Central memory CD8-positive, alpha-beta T cell (primary cell): ENCODE results near the gene CPNE2.

Experiments used
- ATAC-seq: fragments of 150-1000 bp; cut with Tn5 transposase; replicated peaks from 2 replicates; pipeline ENCODE4 v1.10.0; 2022; ENCODE audit warnings: mild to moderate bottlenecking, moderate FRiP score, moderate number of reproducible peaks; ENCODE audit not compliant: poor library complexity, severe bottlenecking; ENCODE audit errors: extremely low read depth
- DNase-seq, 2 donors: peaks; one replicate each; pipeline ENCODE4 v3.0.0; 2021; ENCODE audit warnings: low spot score in 2 of 2
- H3K27ac Mint-ChIP-seq: one replicate; pipeline ENCODE4 v1.8.0; 2022; ENCODE audit warnings: low read depth, mild to moderate bottlenecking, moderate library complexity, mixed read lengths
- H3K27me3 Mint-ChIP-seq: one replicate; pipeline ENCODE4 v1.8.0; 2022; ENCODE audit warnings: mixed read lengths
- H3K36me3 Mint-ChIP-seq: one replicate; pipeline ENCODE4 v1.8.0; 2022; ENCODE audit warnings: mild to moderate bottlenecking, moderate library complexity, mixed read lengths; ENCODE audit not compliant: insufficient read depth
- H3K4me1 Mint-ChIP-seq: one replicate; pipeline ENCODE4 v1.8.0; 2022; ENCODE audit warnings: mixed read lengths
- H3K4me3 Mint-ChIP-seq: one replicate; pipeline ENCODE4 v1.8.0; 2022; ENCODE audit warnings: mild to moderate bottlenecking, moderate library complexity, mixed read lengths
- H3K9me3 Mint-ChIP-seq: one replicate; pipeline ENCODE4 v1.8.0; 2022; ENCODE audit warnings: mixed read lengths

The CPNE2 gene

DNA sequence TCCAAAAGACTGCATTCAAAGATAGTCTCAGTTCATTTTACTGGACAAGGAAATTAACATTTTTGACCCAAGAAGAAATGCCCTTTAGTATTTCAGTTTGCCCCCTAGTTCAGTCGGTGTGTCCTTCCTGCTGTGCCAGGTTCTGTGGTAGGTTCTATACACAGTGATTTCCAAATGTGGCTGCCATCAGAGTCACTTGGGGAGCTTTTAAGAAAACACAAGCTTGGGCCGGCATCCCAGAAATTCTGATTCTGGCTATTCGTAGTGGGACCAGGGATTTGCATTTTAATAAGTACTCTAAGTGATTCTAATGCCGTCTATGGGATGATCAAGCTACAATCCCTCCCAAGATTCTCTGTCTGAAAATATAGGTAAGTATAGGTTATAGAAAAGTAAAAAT lies 103.9 kb downstream of the CPNE2 start:
- Mint-ChIP-seq H3K4me1 (peaks cover 37% of the 10 kb centered on the region), H3K36me3 (peaks cover 4% of the 10 kb centered on the region), H3K27ac (no peak overlapping the region), H3K4me3 (no peak overlapping the region), H3K9me3 (no peaks in the 10 kb centered on the region), H3K27me3 (no peaks in the 10 kb centered on the region)
- no peak for DNase-seq
- no peak for ATAC-seq

DNA sequence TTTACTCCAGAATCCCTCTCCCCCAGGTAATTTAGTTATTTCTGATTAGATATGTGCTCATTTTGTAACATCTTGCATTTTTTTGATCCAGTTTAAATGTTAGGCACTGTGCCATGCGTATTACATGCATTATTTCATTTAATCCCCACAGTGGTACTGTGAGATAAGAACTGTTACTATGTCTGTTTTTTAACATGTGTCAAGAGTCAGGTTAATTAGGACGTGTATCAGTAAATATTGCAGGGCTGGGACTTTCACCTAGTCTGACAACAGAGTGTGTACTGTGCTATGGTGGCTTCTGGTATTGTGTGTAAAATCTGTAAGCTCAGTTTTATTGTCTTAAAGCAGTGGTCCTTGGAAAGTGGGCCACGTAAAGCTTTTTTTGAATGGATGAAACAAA lies 104.4 kb downstream of the CPNE2 start:
- Mint-ChIP-seq H3K36me3 (peaks cover 4% of the 10 kb centered on the region), H3K27ac (no peak overlapping the region), H3K9me3 (no peaks in the 10 kb centered on the region), H3K4me3 (no peak overlapping the region), H3K27me3 (no peaks in the 10 kb centered on the region), H3K4me1 (peaks cover 36% of the 10 kb centered on the region)
- ATAC-seq (no peak), DNase-seq (no peak)
